GM19438 (cell line): ENCODE measurements around the gene ASCL5.

Experiments
- ATAC-seq: cut with Tn5 transposase; IDR thresholded peaks from one replicate; pipeline ENCODE4 v1.9.1; 2021; ENCODE audit warnings: low read depth; ENCODE audit not compliant: unreplicated experiment

Gene ASCL5

DNA sequence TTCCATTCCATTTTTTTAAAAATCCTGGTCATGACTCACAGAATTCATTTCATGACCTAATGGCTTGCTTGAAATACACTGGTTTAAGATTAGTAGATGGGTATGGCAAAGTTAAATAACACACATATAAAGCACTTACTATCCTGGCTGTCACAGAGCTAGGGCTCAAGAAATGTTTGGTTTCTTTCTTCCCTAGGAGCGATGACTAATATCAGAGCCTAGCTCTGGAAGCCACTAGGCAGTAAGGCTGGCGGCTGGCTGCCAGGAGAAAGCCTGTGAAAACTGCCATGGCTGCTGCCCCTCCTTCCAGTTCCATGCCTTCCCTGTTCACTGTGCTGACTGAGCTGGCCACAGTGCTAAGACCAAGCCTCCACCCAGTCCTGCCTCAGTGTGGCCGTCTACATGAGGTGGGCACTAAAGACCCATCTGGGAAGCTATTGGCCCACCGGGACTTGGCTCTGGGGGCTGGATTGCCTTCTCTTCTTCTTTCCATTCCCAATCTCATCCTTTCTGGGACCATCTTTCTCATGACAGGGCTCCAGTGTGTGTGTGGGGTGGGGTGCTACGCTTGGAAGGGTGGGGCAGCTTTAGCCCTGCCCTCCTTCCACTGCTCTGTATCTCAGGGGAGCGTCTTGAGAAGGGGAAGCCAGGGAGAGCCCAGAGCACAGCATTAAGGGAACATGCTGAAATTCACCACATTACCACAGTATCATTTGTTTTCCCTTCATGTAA lies 10.8 kb upstream of the ASCL5 start:
- no peak for ATAC-seq

DNA sequence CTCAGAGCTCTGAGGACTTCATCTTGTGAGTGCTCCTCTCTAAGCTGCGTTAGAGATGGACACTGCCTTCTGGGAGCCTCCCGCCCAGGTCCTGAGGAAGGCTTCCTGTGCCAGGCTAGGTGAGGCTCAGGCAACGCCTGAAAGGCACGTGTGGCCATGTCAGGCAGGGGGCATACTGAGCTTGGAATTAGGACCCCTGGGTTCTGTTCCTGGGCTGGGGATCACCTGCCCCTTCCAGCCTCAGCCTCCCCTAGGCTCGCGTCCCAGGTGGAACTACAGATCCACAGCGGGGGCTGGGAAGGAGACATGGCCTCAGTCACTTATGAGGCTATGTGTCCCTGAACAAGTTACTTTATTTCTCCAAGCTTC lies 10.0 kb upstream of the ASCL5 start:
- ATAC-seq: no peak

DNA sequence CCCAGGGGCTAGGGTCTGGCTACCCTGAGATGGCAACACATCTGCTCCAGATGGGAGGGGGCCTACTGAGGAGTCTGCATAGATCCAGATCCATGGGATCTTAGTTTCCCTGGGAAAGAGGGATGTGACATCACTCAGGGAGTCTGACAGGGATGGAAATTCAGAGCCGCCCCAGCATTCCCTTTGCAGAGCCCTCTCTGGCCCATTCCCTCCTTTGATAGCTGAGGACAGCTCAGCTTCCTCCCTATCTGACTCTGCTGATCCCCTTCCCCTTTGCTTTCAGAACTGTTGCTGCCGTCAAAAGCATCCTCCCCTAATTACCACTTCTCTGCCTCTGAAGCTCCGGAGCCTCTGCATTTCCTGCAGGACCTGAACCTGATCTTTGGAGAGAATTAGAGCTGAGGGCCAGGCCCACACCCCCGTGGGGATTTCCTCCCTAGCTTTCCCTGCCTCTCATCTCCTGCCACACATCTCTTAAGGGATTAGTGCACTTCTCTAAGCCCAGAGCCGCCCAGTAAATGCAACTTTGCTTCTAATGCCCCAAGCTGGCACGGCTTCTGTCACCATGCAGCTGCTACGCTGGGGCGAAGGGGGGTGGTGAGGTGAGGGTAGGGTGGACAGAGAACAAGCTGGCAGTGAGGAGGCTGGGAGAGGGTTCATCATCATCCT lies 9.5 kb upstream of the ASCL5 start:
- no peak for ATAC-seq

DNA sequence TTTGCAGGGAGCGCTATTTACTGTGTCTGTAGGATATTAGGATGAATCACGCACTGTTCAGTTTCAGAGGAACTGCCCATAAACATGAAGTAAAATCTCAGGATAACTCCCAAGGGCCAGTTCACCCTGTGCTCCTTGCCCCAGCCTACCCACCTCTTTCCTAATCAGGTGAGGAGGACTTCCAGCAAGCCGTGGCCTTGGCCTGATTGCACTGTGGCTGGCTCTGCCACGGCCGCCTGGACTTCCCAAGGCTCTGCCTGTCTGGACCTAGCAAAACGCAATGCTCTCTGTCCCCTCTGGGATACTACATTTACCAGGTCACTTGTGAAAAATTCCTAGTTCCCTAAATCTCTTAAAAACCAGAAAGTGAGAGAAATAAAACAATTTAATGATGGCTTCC lies 7.4 kb upstream of the ASCL5 start:
- ATAC-seq: no peak

DNA sequence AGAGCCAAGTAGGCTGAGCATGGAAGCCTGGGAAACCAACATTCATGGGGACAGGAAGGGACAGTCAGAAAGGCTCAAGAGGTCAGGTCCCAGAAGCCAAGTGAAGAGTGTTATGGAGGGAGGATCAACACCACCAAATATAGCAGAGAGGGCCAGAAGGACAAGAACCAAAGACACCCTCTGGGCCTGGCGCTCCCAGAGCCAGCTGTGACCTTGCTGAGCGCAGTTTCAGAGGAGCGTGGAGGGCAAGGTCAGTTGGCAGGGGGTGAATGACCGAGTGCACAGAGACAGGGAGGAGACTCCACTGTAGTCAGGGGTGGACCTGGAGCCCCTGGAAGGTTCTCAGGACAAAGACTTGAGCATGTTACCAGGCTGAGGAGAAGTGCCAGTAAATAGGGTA lies 4.4 kb upstream of the ASCL5 start:
- no peak for ATAC-seq

DNA sequence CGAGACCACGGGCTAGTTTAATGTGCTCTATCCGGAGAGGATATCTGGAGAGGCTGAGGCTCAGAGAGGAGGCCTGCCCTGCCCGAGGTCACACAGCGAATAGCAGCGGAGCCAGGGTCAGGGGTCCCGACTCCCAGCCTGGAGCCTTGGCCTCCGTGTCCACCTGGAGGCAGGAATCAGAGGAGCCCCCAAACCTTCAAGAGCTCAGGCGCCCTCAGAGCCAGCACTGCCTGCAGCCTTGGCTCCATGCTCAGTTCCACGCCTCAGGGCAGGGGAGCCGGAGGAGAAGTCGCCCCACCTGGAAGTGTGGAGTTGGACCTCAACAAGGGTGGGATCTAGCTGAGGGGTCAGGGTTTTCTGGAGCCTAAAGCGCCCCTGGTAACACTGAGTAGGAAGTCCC lies 2.0 kb upstream of the ASCL5 start:
- ATAC-seq: no peak

DNA sequence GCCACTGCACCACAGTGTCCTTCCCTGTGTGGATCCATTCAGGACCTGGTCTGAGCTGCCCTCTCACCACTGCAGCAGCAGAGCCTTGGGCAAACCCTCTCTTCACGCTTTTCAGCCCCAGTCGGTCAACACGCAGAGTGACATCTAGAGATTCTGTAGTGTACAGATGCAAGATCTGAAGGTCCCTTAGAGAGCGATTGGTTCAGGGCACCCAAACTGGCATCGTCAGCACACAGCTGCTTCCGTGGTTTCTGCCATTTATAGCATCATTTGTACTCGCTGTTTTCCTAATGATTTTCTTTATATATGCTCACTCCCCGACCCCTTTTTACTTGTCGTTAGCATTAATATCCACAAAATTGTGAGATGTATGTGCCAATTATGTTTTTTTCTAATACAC lies 1.5 kb upstream of the ASCL5 start:
- no peak for ATAC-seq

DNA sequence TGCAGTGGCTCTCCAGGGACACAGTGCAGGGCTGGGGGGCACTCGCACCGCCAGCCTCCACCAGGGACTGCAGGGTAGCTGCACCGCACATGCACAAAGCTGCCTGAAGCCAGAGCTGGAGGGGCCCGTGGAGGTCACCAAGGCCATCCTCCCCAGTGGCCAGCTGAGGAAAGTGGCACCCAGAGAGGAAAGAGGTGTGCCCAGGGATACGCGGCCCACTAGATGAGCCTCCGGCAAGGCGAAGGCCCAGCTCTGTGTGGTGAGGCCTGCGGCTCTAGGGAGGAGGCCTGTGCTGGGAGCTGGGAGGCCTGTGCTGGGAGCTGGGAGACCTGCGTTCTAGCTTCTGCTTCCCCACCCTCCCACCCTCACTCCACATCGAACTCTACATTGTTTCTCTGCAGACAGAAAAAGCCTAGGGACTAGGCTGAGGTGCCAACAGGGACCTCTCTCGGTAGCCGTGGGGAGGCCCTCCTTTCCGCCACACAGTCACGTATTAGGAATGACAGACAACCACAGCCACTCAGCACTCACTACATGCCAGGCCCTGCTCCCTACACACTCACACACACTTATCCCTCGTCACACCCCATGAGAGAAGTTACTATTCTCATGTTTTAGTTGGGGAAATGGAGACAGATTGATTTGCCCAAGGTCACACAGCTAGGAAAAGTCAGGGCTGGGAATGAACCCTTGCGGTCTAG lies 921 bp upstream of the ASCL5 start:
- ATAC-seq: no peak

DNA sequence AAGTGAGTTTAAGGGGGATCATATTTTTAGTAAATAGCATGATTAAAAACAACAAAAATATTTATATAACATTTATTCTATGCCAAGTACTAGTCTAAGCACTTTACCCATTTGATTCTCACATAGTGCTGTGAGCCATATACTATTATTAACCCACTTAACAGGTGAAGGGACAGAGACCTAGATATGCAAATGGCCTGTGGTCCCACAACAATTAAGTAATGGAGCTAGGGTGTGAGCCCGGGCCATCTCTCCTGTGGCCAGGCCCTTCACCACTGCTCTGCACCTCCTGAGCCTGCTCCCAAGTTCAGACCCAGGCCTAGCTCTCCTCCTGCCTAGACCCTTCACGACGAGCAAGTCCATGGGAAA lies 537 bp downstream of the ASCL5 start:
- no peak for ATAC-seq

DNA sequence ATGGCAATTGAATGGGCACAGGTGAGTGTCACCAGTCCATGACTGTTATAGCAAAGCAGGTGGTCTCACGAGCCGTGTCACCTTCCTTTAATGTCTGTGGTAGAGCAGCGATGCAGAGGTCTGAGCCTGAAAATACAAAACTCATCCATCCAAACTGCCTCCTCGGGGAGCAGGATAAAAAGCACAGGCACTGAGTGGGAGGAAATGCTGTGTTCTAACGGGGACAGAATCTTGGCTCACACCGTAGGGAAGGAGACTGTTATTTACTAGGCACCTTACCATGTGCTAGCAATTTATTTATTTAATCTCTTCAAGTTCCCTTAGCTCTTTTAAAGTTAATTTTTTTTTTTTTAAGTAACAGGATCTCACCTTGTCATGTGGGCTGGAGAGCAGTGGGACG lies 1.2 kb downstream of the ASCL5 start:
- ATAC-seq: no peak

DNA sequence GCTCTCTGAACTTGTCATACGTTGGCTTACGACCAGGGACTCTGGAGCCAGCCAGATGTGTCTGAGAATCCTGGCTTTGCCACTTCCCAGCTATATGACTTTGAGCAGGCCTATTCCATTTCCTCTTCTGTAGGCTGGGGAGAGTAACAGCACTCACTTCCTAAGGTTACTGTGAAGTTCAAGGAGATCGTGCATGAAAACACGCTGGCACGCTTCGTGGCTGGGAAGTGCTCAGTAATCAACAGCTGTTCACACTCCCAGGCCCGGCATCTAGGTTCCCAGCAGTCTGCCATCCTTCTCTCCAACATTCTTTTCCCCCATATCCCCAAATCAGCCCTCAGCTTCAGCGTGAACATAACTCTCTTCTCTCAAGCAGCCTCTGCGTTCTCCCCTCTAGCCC lies 2.0 kb downstream of the ASCL5 start:
- ATAC-seq: no peak

DNA sequence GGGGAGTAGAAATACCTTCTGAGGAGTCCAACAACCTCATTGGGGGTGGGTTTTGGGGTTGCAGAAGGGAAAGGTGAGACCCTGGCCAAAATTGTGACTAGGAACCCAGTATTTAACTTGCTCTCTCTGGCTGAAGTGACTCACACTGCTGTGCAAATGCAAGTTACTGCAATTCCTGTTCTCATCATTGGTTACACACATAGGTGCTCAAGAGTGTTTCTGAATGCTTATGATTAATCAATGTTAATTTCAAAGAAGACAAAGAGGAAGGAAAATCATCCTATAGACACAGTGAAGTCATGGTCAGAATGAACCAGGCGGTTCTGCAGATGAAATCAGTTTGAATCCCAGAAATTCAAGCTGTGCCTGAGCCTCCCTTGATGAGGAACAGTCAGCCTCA lies 3.1 kb downstream of the ASCL5 start:
- no peak for ATAC-seq

DNA sequence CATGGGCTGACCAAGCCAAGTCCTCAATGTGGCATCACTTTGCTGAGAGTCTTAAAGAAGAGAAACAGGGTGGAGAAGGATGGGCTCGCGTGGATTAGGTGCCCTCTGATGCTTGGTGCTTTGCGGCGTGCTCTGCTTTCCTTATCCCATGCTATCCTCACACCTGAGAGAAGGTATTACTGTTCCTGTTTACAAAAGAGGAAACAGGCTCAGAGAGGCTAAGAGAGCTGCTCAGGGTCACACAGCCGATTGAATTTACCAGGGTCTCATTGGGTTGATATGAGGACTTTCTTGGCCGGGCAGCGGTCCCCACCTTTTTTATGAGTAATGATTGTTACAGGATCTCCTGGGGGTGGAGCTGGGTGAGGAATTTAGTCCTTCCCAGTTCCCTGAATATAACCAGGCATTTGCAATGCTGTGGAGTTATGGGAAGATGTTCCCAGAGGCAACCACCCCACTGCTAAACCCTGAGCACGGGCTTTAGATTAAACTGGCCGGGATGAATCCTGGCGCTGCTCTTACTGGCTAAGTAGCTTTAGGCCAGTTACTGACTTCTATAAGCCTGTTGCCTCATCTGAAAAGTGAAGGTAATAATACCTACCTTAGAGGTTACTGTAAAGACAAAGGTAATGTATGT lies 4.5 kb downstream of the ASCL5 start:
- ATAC-seq: no peak

DNA sequence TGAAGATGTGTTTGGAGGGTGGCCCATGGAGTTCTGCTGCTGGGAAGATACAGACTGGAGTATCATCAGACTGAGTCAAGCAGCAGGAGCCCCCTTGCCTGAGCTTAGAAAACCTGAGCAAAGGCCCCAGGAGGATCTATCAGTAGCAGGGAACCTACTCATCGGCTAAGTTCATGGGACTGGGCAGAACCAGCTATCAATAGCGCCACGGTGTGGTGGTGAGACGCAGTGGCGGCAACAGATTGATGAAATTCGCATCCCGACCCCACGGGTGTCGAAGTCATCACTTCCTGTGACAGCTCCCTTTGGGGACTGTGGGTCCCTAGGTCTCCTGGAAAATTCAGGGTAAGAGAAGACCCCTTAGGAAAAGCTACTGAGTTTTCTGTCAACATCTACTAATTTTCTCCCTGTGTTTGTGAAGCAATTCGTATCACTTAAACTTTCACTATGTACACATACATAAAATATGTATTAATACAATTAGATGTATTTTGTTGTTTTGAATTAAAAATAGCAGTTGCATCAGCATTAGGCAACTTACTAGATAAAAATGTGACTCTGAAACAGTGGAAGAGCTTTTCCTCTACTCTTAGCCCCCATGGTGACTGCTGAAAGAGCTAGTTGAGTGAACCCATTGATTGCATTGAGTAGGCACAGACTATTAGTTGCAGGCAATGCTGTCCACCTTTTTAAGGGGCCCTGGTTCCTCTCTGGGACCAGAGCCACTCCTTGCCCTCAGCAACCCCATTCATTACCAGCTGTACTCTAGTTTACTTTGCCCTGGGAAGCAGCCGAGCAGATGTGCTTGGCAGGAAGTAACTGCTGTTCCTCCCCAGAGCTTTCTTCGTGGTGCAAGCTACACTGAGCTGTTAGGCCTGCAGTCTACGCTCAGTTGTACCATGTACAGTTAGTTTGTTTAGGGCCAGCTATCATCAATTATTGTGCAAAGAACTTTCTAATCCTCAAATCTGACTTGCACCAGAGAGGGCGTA lies 7.5 kb downstream of the ASCL5 start:
- ATAC-seq: no peak

DNA sequence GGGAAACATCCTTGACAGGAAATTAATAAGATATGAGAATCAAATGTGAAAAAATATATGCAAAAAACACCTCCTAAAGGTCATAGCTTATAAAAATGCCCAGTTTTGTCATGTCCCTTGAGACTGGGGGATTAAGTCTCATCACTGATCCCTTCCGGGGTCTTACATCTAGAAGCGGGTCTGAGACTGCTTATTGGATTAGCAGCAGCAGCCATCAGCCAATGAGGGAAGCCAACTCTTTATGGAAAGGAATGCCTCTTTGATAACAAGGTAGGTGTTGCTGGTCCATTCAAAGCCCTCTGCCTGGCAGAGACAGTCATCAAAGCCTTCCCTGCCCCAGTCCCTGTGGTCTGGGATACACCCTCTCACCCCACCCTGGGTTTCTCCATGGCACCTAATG lies 10.9 kb downstream of the ASCL5 start:
- no peak for ATAC-seq

DNA sequence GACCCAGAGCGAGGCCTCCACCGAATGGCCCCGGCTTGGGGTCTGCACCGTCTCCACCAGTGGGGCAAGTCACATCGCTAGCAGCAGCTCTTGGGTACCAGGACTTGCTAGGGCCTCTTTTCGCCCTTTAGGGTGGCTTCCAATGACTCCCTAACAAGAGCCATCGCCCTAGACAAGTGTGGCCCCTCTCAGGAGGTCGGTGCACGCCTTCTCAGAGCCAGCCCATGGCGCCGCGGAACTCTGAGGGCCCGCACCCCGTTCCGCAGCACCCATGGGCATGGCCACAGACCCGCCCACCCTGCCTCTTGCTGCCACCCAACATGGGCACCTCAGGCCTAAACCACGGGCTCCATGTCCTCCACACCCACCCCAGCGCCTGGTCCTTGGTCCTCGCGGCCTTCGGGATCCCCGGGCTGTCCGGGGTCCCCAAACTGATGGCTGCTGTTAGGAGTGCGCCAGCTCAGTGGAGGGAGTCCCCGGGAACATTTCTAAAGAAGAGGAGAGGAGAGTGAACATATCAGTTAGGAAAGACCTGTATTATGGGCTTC lies 11.5 kb downstream of the ASCL5 start:
- no peak for ATAC-seq

DNA sequence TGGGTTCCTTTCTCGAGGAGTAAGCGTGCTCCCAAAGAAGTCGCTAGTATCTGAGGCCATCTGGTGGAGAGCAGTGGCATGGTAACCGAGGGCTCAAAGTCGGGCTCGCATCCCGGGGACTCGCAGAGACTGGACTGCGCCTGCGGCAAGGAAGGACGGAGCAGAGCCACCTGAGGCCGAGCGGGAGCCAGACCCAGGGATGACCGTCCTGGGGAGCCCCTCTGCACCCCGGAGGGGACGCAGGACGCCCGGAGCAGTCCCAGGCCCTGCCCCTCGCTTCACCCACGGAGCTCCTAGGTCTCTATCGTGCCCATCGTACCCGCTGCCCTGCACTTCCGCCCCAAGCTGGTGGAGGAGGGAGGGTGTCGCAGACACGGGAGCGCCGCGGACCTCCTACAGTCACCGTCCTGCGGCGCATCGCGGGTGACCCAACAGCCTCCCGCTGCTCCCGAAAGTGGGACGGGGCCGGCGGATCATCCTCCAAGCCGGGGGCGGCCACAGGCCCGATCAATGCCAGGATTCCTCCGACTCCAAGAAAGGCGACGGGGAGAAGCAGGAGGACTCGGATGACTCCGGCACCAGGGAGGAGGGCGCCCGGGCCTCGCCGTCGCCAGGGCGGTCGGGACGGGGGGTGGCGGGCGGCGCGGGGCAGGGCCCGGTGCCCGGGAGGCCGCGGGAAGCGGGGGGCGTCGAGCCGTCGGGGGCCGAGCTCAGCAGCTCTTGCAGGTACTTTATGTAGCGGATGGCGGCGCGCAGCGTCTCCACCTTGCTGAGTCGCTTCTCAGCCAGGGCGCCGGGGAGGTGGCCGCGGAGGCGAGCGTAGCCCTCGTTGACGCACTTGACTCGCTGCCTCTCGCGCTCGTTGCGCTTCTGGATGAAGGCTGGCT lies 12.5 kb downstream of the ASCL5 start:
- peak; percentile 91 for ATAC-seq

DNA sequence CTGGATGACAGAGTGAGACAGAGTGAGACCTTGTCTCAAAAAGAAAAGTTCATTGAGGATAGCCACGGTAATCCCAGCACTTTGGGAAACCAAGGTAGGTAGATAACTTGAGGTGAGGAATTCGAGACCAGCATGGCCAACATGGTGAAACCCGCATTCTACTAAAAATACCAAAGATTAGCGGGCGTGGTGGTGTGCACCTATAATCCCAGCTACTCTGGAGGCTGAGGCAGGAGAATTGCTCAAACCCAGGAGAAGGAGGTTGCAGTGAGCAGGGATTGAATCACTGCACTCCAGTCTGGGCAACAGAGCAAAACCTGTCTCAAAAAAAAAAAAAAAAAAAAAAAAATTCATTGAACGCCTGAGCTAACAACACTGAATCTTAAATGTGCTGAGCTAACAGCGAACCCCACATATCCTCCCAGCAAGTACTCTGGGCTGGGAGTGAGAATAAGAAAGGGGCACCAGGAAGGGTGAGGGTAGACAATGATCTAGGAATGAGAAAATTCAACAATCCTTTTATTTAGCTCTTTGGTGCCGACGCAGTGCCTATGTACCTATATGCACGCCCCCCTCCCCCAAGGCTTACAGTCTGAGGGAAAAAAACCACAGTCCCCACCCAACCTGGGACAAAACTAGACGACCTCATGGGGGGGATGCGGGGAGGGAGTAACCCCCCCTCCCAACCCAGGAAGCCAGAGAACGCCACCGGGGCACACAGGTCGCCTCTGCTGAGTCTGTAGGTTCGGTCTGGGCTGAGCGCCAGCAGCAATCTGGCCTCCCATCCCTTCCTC lies 13.3 kb downstream of the ASCL5 start:
- no peak for ATAC-seq
